GM18505 (cell line): ENCODE results near the gene KLF8.
"Not testable (repeated sequence)": the region's sequence is repeated elsewhere in the genome, so short reads cannot be mapped to it uniquely, and the experiment has no call there.

Experiments used
- ATAC-seq: cut with Tn5 transposase; IDR thresholded peaks from one replicate; pipeline ENCODE4 v1.9.1; 2021; ENCODE audit not compliant: unreplicated experiment
- POLR2A ChIP-seq: IDR thresholded peaks from 4 replicates; pipeline ENCODE4 v1.6.1; 2011; ENCODE audit warnings: borderline replicate concordance; ENCODE audit not compliant: insufficient read depth, insufficient read length; ENCODE audit errors: extremely low read depth

The KLF8 gene

GRCh38 chrX:56232221-56233082 lies at the start of gene KLF8:
Gene KLF8 (plus strand): TSS chrX:56232356. CDS start chrX:56233335, 979 bp downstream.
- peak; percentile 44 for TF ChIP-seq POLR2A
- peak; percentile 77 for ATAC-seq

DNA sequence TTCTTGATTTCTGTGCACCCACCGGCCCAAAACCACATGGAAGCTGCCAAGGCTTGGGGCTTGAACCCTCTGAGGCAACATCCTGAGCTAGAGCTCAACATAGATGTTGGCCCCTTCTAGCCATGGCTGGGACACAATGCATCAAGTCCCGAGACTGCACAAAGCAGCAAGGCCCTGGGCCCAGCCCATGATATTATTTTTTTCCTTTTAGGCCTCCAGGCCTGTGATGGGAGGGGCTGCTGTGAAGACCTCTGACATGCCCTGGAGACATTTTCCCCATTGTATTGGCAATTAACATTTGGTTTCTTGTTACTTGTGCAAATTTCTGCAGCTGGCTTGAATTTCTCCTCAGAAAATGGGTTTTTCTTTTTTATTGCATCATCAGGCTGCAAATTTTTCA lies 25.2 kb upstream of the KLF8 start:
- not testable (repeated sequence) for ATAC-seq

- ATAC-seq = no peak
- TF ChIP-seq POLR2A = no peak
Measured at GRCh38 chrX:56211701-56212100, 20.5 kb upstream of the KLF8 start.

DNA sequence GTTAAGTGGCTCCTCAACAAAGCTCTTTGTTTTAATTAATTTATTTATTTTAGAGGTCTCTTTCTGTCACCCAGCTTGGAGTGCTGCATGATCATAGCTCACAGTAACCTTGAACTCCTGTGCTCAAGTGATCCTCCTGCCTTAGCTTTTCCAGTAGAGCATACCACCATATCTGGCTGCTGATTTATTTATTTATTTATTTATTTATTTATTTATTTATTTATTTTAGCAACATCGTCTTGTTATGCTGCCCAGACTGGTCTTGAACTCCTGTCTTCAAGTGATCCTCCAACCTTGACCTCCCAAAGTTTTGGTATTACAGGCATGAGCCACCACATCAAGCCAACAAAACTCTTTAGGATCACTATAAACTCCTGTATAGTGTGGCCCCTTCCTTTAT lies 15.8 kb upstream of the KLF8 start:
- no peak for TF ChIP-seq POLR2A
- ATAC-seq = no peak

DNA sequence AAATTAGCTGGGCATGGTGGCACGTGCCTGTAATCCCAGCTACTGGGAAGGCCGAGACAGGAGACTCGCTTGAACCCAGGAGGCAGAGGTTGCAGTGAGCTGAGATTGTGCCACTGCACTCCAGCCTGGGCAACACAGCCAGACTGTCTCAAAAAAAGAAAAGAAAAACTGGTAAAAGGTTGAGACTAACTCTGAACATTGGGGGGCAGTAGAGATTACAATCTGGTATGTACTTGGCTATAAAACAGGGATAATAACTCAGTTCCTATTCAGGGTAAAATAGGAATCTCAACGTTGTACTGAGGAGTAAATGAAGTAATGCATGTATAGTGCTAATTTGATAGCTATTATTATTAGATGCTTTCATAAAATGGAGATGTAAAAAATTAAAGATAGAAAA lies 12.5 kb upstream of the KLF8 start:
- no peak for TF ChIP-seq POLR2A
- ATAC-seq = no peak

- TF ChIP-seq POLR2A = no peak
- ATAC-seq = no peak
Measured at GRCh38 chrX:56221101-56221500, 11.1 kb upstream of the KLF8 start.

GRCh38 chrX:56222473-56223000 lies 9.6 kb upstream of the KLF8 start:
- no peak for TF ChIP-seq POLR2A
- no peak for ATAC-seq

DNA sequence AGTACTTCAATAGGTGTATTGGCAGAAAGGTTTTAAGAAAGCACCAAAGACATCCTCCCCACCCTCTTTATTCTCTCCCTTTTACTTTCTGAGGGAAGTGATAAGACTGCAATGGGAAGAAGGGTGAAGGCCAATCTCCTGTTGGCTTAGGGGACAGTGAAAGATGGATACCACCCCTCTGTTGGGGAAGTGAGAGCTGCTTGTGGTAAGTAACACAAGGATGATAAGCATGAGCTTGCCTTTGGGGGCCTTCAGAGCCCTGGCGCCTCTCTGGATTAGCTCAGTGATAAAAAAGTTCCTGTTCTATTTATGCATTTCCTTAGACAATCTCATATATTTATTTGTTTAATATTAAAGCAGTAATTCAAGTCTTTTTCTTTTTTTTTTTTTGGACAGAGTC lies 5.2 kb upstream of the KLF8 start:
- ATAC-seq = no peak
- no peak for TF ChIP-seq POLR2A

DNA sequence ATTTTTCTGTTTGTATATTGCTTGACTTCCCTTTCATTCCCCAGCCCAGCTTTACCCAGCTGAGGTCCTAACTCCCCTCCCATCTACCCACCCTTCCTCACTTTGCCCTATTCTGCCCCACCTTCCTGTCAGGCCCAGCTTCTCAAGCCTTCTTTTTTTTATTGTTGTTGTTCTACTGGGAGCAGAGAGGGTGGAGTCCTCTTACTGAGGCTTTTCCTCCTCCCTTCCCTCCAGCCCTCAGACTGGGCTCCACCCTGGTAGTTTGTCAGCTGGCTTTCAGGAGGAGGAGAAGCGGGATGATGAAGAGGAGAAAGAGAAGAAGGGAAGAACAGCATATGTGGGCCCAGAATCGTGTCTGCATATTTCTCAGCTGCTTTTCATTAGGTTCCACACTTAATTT lies 3.2 kb upstream of the KLF8 start:
- ATAC-seq = no peak
- no peak for TF ChIP-seq POLR2A

- ATAC-seq = no peak
- no peak for TF ChIP-seq POLR2A
Measured at GRCh38 chrX:56231537-56232090, 542 bp upstream of the KLF8 start.

DNA sequence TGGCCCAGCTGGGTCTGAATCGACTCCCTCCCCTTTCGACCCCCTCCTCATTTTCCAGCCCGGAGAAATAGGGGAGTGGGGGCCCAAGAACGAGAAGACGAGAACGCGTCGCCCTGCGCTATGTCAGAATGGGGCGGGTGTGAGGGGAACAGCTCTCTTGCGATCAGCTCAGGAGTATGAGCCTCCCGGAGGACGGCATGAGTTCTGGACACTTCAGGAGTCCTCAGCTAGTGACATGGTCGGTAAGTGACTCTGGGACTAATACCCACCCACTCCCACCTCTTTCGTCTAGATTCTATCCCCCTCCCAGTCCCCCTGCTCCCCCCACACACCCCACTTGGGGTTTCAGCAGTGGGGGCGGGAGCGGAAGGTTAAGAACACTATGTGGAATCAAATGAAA lies 944 bp downstream of the KLF8 start:
- peak; percentile 9 for TF ChIP-seq POLR2A
- ATAC-seq = no peak

DNA sequence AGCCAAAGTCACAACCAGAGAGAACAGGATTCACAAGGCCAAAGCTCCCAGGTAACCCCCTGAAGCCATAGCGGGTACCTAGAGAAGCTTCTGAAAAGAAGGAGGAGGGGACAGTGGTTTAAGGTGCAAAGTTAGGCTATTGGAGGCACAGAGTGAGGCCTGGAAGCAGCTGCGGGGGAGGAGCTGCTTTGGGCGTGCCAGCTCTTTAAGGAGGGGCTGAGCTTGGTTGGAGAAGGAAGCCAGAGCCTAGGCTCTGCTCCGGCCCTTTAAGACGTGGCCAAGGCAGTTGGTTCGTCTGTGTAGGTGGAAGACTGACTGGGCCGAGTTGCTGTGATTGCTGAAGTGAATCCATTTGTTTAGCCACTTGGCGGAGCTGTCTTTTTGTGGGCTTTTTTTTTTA lies 1.5 kb downstream of the KLF8 start:
- ATAC-seq = peak; percentile 79
- TF ChIP-seq POLR2A = peak; percentile 16

DNA sequence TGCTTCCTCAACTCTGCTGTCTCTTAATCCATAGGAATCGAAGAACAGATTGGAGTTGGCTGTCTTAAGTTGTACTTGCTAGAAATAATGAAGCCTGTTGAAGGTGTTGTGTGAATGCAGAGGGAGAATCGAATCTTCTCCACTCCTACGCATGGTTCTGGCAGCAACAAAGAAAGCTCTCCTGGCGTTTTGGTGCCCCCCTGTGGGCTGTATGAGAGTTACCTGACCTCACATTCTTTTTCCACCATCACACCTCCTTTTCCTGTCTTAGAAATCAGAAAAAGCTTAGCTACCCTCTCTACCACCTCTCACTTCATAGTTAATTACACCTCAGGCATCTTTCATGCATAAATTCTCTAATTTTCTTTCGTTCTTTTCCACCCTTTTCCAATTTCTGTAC lies 16.3 kb downstream of the KLF8 start:
- peak; percentile 93 for ATAC-seq
- no peak for TF ChIP-seq POLR2A
